ENCODE data around the gene PADI1. TPM values are rescaled to one million over a fixed set of nuclear protein-coding genes. Genes with fewer than 3 reads are reported as not detected.

The PADI1 gene
- total RNA-seq, 1 donor: 0.43 TPM

GRCh38 chr1:17197696-17198095, 7.2 kb upstream of the PADI1 start:
- no peak overlapping the region for H3K4me3 ChIP-seq (ENCODE audit: low read depth, low read length)
- no peak for TF ChIP-seq CTCF (IDR thresholded peaks at IDR 0.05; ENCODE audit: insufficient read depth, low read depth, low read length)
- no peak for DNase-seq (ENCODE audit: low read depth)

GRCh38 chr1:17198476-17199258, 6.3 kb upstream of the PADI1 start:
- TF ChIP-seq CTCF (IDR thresholded peaks at IDR 0.05; ENCODE audit: insufficient read depth, low read depth, low read length): no peak
- no peak overlapping the region for H3K4me3 ChIP-seq (ENCODE audit: low read depth, low read length)
- no peak for DNase-seq (ENCODE audit: low read depth)

GRCh38 chr1:17199267-17200044, 5.5 kb upstream of the PADI1 start:
- TF ChIP-seq CTCF (IDR thresholded peaks at IDR 0.05; ENCODE audit: insufficient read depth, low read depth, low read length): no peak
- no peak overlapping the region for H3K4me3 ChIP-seq (ENCODE audit: low read depth, low read length)
- DNase-seq (ENCODE audit: low read depth): no peak

GRCh38 chr1:17200246-17200645, 4.7 kb upstream of the PADI1 start:
- TF ChIP-seq CTCF (IDR thresholded peaks at IDR 0.05; ENCODE audit: insufficient read depth, low read depth, low read length): no peak
- peak; percentile 77 for DNase-seq (ENCODE audit: low read depth)
- H3K4me3 ChIP-seq (ENCODE audit: low read depth, low read length): no peak overlapping the region

- no peak overlapping the region for H3K4me3 ChIP-seq (ENCODE audit: low read depth, low read length)
- no peak for TF ChIP-seq CTCF (IDR thresholded peaks at IDR 0.05; ENCODE audit: insufficient read depth, low read depth, low read length)
- peak; percentile 31 for DNase-seq (ENCODE audit: low read depth)
These were observed 4.2 kb upstream of the PADI1 start for GRCh38 chr1:17200756-17201155.

- no peak for TF ChIP-seq CTCF (IDR thresholded peaks at IDR 0.05; ENCODE audit: insufficient read depth, low read depth, low read length)
- H3K4me3 ChIP-seq (ENCODE audit: low read depth, low read length): no peak overlapping the region
- DNase-seq (ENCODE audit: low read depth): no peak
These were observed 3.5 kb upstream of the PADI1 start for GRCh38 chr1:17201201-17202021.
